Caco-2 (cell line): ENCODE measurements around the gene LPCAT1. TPM values are rescaled to one million over a fixed set of nuclear protein-coding genes. Genes with fewer than 3 reads are reported as not detected.

Experiments
- BruUV-seq: library from RNA; stranded (reverse); fragments of 400-500 nt; replicated peaks from 2 replicates; lab custom pipeline; 2021; lab: Mats Ljungman, UMichigan
- CTCF ChIA-PET: fragments of 300-600 bp; sonication (Branson Sonifier 250); formaldehyde crosslinking; loops from one replicate; lab custom pipeline; 2022; ENCODE audit warnings: antibody characterized with exemption; lab: Charles Lee
- POLR2A ChIA-PET: fragments of 300-600 bp; sonication (Branson Sonifier 250); formaldehyde crosslinking; loops from one replicate; lab custom pipeline; 2022; ENCODE audit warnings: antibody characterized with exemption; lab: Charles Lee
- DNase-seq, 2 experiments: peaks; one replicate each; pipeline versions ENCODE4 v3.0.0 to v3.0.0-alpha.2; 2020 to 2022
- H3K27me3 ChIP-seq: replicated peaks from 2 replicates; pipeline ENCODE4 v1.6.0; 2011; ENCODE audit warnings: low read length; ENCODE audit not compliant: control insufficient read depth, insufficient read depth
- H3K36me3 ChIP-seq: 2 replicates; pipeline ENCODE4 v1.5.1; 2011; ENCODE audit warnings: low read length; ENCODE audit not compliant: control insufficient read depth, insufficient read depth
- H3K4me1 ChIP-seq: fragments of 250-450 bp; sonication (Bioruptor Pico); 2 replicates; pipeline ENCODE4 v1.5.1; 2020; ENCODE audit warnings: mild to moderate bottlenecking
- H3K4me3 ChIP-seq: 2 replicates; pipeline ENCODE4 v1.5.1; 2011; ENCODE audit warnings: low read depth, mild to moderate bottlenecking, control low read depth, low read length
- H3K9me3 ChIP-seq: fragments of 250-450 bp; sonication (Bioruptor Pico); 2 replicates; pipeline ENCODE4 v1.5.1; 2020; ENCODE audit warnings: mild to moderate bottlenecking, moderate library complexity
- H3K27ac Mint-ChIP-seq: one replicate; pipeline ENCODE4 v1.8.0; 2022; ENCODE audit warnings: mixed read lengths; ENCODE audit not compliant: unreplicated experiment
- H3K27me3 Mint-ChIP-seq: one replicate; pipeline ENCODE4 v1.8.0; 2022; ENCODE audit warnings: mixed read lengths; ENCODE audit not compliant: insufficient read depth, unreplicated experiment
- H3K36me3 Mint-ChIP-seq: one replicate; pipeline ENCODE4 v1.8.0; 2022; ENCODE audit warnings: mild to moderate bottlenecking, mixed read lengths; ENCODE audit not compliant: insufficient read depth, unreplicated experiment
- H3K4me1 Mint-ChIP-seq: one replicate; pipeline ENCODE4 v1.8.0; 2022; ENCODE audit warnings: low read depth, mixed read lengths; ENCODE audit not compliant: unreplicated experiment
- H3K4me3 Mint-ChIP-seq: one replicate; pipeline ENCODE4 v1.8.0; 2022; ENCODE audit warnings: mild to moderate bottlenecking, moderate library complexity, mixed read lengths; ENCODE audit not compliant: unreplicated experiment
- H3K9me3 Mint-ChIP-seq: one replicate; pipeline ENCODE4 v1.8.0; 2022; ENCODE audit warnings: mixed read lengths; ENCODE audit not compliant: unreplicated experiment
- CTCF ChIP-seq, 2 experiments: fragments of 200-600 bp in 1 of 2; IDR thresholded peaks; 1 replicate in 1 of 2; 2 replicates in 1 of 2; pipeline versions ENCODE4 v1.5.1 to v1.8.0; 2011 to 2022; ENCODE audit warnings: antibody characterized with exemption in 1 of 2, control low read depth in 1 of 2, inconsistent platforms in 1 of 2, low read depth in 1 of 2, low read length in 1 of 2, mild to moderate bottlenecking in 1 of 2, moderate library complexity in 1 of 2; ENCODE audit not compliant: insufficient read depth in 1 of 2, severe bottlenecking in 1 of 2, unreplicated experiment in 1 of 2
- intact Hi-C: fragments of 100-400 bp; cut with micrococcal nuclease; formaldehyde crosslinking; loops from one replicate; pipeline ENCODE4 v1.10.0; 2022; ENCODE audit not compliant: unreplicated experiment
- total RNA-seq: library from RNA; stranded (reverse); gene quantifications from 2 replicates; pipeline ENCODE4 v1.2.3, GENCODE V29; 2022

The LPCAT1 gene
- total RNA-seq, 1 experiment from 2014 or later = 52.8 TPM

- CTCF ChIA-PET = no interaction called here
- no peaks in the 10 kb centered on the region for H3K36me3 Mint-ChIP-seq
- H3K9me3 ChIP-seq = no peaks in the 10 kb centered on the region; the same call in 1 of the 2 replicates
- POLR2A ChIA-PET = no interaction called here
- no peaks in the 10 kb centered on the region for H3K4me1 Mint-ChIP-seq
- no peak overlapping the region for H3K4me3 Mint-ChIP-seq
- intact Hi-C loops = no loop called here
- no peaks in the 10 kb centered on the region for H3K36me3 ChIP-seq
- no peak for TF ChIP-seq CTCF (IDR thresholded peaks at IDR 0.05; ENCODE audit: insufficient read depth in 1 of 2, low read depth in 1 of 2, low read length in 1 of 2, severe bottlenecking in 1 of 2, unreplicated experiment in 1 of 2)
- peaks cover 17% of the 10 kb centered on the region for H3K27me3 Mint-ChIP-seq
- no peaks in the 10 kb centered on the region for H3K27me3 ChIP-seq
- BruUV-seq = no TSS peak
- no peaks in the 10 kb centered on the region for H3K9me3 Mint-ChIP-seq
- no peak overlapping the region for H3K4me3 ChIP-seq
- H3K27ac Mint-ChIP-seq = no peak overlapping the region
- H3K4me1 ChIP-seq = no peaks in the 10 kb centered on the region
- DNase-seq = no peak
Measured at GRCh38 chr5:1536871-1537602, 13.3 kb upstream of the LPCAT1 start.

GRCh38 chr5:1536322-1536845 is 12.6 kb upstream of the LPCAT1 start:
- H3K36me3 ChIP-seq = no peaks in the 10 kb centered on the region
- no peaks in the 10 kb centered on the region for H3K4me1 Mint-ChIP-seq
- H3K9me3 Mint-ChIP-seq = no peaks in the 10 kb centered on the region
- H3K4me1 ChIP-seq = no peaks in the 10 kb centered on the region
- H3K36me3 Mint-ChIP-seq = no peaks in the 10 kb centered on the region
- no peaks in the 10 kb centered on the region; the same call in 1 of the 2 replicates for H3K9me3 ChIP-seq
- H3K4me3 Mint-ChIP-seq = no peak overlapping the region
- H3K27me3 Mint-ChIP-seq = peaks cover 19% of the 10 kb centered on the region
- no peak for DNase-seq
- CTCF ChIA-PET = no interaction called here
- H3K27ac Mint-ChIP-seq = no peak overlapping the region
- intact Hi-C loops = no loop called here
- POLR2A ChIA-PET = no interaction called here
- H3K4me3 ChIP-seq = no peak overlapping the region
- TF ChIP-seq CTCF (IDR thresholded peaks at IDR 0.05; ENCODE audit: insufficient read depth in 1 of 2, low read depth in 1 of 2, low read length in 1 of 2, severe bottlenecking in 1 of 2, unreplicated experiment in 1 of 2) = no peak
- no TSS peak for BruUV-seq
- H3K27me3 ChIP-seq = no peaks in the 10 kb centered on the region

GRCh38 chr5:1535646-1536045 is 11.9 kb upstream of the LPCAT1 start:
- CTCF ChIA-PET = no interaction called here
- Mint-ChIP-seq H3K9me3 (no peaks in the 10 kb centered on the region), H3K4me1 (no peaks in the 10 kb centered on the region), H3K36me3 (no peaks in the 10 kb centered on the region), H3K27me3 (peaks cover 23% of the 10 kb centered on the region), H3K27ac (no peak overlapping the region), H3K4me3 (no peak overlapping the region)
- TF ChIP-seq CTCF (IDR thresholded peaks at IDR 0.05; ENCODE audit: insufficient read depth in 1 of 2, low read depth in 1 of 2, low read length in 1 of 2, severe bottlenecking in 1 of 2, unreplicated experiment in 1 of 2) = no peak
- intact Hi-C loops = no loop called here
- Histone ChIP-seq H3K4me1 (no peaks in the 10 kb centered on the region), H3K27me3 (no peaks in the 10 kb centered on the region), H3K9me3 (no peaks in the 10 kb centered on the region; the same call in 1 of the 2 replicates), H3K36me3 (no peaks in the 10 kb centered on the region), H3K4me3 (no peak overlapping the region)
- POLR2A ChIA-PET = no interaction called here
- no TSS peak for BruUV-seq
- DNase-seq = no peak
